Measurements from ENCODE around the gene EIF4B.
A peak's percentile ranks its signal among the peaks of the same experiment; 100 is the strongest.
"Not testable (repeated sequence)": the region's sequence is repeated elsewhere in the genome, so short reads cannot be mapped to it uniquely, and the experiment has no call there.

EIF4B gene, protein sequence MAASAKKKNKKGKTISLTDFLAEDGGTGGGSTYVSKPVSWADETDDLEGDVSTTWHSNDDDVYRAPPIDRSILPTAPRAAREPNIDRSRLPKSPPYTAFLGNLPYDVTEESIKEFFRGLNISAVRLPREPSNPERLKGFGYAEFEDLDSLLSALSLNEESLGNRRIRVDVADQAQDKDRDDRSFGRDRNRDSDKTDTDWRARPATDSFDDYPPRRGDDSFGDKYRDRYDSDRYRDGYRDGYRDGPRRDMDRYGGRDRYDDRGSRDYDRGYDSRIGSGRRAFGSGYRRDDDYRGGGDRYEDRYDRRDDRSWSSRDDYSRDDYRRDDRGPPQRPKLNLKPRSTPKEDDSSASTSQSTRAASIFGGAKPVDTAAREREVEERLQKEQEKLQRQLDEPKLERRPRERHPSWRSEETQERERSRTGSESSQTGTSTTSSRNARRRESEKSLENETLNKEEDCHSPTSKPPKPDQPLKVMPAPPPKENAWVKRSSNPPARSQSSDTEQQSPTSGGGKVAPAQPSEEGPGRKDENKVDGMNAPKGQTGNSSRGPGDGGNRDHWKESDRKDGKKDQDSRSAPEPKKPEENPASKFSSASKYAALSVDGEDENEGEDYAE

DNA sequence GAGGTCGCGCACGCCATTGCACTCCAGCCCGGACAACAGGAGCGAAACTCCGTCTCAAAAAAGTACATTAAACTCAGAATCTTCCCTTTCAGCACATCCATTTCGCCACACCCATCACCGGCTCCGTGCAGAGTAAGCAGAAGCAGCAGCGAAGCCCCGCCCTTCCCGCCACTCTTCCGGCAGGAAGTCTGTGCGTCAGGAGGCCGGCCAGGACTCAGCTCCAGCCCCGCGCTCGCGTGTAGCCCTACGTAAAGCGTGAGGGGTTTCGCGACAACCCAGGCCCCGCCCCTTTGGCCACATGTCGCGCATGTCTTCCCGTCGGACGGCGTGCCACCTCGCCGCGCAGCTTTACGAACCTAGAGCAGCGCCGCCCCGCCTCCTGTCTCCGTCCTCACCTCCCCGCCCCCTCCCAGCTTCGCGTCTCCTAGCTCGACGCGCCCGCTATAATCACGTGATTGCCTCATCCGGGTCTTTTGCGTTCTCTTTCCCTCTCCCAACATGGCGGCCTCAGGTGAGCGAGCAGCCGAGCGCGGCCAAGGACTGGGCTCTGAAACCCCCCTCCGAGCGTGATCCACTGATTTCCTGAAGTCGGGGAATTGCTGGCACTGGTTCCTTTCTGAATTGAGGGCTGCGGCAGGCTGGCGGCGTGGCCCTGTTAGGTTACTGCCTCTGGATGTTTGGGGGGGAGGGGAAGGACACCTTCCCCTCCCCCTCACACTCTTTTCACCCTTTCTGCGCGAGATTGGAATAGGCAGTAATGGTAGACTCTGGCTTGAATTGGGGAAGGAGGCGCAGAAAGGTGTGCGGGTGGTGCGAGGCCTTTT lies at the start of gene EIF4B:
TSS of gene EIF4B (plus strand) at position 471 of the 824 bp plus-strand sequence. CDS start at position 499, 28 bp downstream.
- DNase-seq: peak; percentile 98

DNA sequence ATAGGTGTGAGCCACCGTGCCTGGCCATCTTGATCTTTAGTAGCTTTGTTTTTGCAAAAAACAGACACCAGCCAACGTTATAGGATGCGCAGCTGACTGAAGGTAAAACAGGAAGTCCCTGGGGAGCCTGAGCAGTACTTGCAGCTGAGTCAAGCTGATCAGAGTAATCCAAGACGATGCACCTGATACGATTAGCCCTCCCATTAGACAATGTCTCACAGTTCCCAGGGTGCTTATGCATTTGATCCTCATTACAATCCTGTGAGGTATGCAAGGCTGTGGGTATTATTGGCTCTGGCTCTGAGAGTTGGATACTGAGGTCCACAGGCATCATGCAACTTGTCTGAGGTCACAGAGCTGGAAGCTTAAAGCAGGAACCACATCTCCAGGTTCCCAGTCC lies 49.3 kb upstream of the EIF4B start:
- DNase-seq: no peak

DNA sequence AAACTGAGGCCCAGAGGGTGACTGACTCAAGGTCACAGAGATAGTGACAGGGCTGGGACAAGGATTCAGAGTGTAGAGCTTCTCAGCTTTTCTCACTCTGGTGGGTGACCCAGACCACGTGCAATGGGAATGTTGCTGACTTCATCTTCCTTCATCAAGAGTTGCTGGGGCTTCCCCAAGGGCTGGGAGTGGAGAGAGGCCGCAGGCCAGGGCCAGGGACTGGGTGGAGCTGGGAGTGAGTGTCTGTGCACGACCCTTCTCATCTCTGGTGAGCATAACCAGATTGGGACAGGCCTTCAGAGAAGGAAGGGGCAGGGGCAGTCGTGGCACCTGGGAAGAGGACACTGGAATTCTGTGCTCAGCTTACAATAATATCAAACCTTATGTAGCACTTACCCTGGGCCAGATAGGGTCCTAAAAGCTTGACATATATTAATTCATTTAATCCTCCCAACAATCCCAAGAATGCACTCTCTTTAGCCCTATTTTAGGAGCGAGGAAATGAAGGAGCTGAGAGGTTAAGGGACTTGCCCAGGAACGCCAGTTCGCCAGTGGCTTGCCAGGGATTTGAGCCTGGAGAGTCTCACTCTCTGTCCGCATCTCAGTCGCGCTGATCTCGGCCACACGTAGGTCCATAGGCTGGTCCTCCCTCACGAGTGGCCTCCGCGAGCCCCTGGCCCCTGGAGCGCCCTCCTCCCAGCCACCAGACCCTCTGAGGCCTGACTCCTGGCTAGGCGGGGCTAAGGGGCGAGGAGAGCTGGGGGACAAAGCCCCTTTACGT lies 41.5 kb upstream of the EIF4B start:
- no peak for DNase-seq

DNA sequence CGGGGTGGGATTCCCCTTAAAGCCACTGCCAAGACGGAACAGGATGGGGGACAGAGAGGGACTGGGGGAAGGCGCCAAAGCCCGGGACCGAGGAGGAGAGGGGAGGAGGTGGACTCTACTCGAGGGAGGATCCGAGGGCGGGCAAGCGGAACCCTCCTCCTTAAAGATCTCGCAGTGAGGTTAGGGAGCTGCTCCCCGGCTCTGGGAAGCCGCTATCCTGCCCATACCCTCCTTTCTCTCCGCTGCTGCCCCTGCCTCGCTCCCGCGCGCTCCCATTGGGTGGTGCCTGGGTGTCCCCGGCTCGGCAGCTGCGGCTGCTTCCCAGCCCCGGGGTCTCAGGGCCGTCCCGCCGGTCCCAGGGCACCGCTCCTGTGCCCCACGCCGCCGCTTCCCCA lies 40.9 kb upstream of the EIF4B start:
- no peak for DNase-seq

DNA sequence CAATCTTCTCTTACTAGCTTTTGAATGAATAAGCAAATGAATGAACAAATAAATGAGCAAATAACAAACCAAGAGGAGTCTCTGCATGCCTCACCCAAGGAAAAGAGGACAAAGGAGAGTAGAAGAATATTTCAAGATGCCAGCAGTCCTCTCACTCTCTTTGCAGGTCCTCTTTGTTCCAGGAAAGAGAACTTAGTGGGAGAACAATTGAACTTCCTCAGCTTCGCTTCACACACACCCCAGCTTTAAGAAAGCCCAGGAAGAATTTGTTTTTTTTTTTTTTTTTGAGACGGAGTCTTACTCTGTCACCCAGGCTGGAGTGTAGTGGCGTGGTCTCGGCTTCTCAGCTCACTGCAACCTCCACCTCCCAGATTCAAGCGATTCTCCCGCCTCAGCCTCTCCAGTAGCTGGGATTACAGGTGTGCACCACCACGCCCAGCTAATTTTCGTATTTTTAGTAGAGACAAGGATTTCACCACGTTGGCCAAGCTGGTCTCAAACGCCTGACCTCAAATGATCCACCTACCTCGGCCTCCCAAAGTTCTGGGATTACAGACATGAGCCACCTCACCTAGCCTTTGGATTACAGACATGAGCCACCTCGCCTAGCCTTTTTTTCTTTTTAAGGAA lies 37.0 kb upstream of the EIF4B start:
- no peak for DNase-seq

DNA sequence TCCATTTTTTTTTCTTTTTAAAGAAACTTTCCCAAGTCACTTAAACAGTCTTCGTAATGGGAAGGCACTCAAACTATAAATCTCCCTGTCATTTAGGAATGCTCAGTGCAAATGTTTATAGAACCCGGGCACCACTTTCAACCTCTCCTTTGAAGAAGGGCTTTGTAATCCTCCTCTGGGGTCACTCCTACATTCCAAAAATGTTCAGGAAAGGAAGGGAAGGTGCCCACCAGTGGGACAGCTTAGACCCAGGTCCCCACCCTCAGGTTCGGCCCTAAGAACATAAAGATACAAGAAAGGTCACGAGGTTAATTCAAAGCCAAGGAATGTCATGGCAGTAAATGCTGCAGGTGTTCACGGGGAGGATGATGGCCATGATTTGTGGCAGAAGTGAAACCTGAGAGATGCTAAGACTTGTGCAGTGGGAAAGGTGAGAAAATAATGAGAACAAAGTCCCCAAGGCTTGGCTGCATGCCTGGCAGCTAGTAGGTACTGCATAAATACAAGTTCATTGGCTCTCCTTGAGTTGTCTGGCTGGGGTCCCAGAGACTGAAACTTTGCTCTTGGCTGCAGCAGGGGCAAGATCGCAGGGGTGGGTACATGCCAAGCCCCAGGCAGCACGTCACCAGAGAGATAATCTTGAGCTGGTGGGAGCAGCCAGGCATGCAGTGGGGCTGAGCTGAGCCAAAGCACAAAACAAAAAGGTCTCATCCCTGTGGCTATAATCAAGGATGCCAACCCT lies 36.3 kb upstream of the EIF4B start:
- DNase-seq: no peak

DNA sequence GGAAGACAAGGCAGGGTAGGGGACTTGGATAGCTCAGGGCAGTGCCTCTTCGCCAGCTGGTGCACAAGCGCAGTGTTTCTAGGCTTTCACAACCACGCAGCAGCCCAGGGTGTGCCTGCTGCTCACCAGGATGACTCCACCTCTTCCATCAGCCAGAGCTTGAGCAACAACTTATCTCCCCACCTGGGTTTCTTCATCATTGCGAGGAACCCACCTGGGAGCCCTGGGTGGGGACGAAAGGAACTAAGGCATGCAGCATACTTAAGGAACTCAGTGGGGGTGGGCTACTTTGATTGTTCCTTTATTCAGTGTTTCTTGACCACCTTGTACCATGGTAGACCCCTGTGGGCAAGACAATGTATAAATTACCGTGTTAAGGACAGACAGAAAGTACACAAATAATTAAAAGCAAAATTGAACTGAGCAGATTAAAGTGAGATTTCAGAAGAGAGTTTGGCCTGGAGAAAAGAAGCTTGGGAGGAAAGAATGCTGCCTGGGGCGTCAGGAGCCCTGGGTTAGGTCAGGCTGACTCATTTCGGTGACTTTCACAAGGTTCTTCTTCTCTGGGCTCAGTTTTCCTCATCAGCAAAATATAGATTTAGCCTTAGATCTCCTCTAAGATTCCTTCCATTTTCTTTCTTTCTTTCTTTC lies 34.5 kb upstream of the EIF4B start:
- no peak for DNase-seq

DNA sequence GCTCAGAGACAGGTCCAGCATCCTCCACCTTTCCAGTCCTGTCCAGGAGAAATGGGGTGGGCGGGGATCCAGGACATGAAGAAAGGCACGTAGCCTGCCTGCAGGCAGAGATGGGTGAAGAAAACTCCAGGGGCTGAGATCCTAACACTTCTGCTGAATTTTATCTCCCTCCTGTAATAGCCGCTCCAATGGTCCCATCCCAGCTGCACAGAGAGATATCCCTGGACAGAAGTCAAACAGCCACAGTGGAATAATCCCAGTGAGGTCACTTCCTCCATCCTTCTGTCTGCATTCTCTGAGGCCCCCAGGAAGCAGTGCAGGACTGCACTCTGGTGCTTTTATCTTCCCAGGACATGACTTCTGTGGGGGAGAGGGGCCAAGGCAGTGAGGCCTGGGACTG lies 31.1 kb upstream of the EIF4B start:
- no peak for DNase-seq

DNA sequence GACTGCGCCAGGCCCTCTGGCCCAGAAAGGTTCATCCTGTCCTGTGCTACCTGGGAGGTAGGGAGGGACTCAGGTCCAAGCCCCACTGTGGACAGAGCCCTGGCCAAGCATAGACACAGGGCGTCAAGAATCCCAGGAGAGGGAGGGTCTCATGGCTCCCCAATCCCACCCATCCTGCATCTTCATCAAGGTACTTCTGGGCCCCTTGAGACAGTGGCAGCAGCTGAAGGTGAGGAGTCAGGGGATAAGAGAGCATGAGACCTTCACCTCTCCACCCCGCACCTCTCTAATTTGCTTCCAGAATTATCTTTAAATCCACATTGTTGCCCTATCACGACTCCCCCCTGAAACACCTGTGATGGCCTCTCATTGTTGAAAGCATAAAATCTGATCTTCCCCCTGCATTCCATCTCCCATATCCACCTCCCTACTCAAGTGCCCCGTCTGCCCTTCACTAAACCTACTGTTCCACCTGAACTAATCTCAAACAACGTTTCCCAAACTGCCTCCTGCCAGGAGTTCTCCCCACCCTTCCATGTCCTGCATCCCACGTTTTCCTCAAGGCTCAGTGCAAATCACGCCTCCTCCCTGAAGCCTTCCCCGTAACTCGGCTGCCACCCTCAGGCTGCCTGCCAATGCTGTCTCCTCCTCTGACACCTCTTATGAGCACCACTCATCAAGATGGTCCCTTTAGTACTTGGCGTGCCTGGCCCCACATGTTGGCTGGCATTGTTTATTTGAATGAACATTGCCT lies 30.3 kb upstream of the EIF4B start:
- no peak for DNase-seq

DNA sequence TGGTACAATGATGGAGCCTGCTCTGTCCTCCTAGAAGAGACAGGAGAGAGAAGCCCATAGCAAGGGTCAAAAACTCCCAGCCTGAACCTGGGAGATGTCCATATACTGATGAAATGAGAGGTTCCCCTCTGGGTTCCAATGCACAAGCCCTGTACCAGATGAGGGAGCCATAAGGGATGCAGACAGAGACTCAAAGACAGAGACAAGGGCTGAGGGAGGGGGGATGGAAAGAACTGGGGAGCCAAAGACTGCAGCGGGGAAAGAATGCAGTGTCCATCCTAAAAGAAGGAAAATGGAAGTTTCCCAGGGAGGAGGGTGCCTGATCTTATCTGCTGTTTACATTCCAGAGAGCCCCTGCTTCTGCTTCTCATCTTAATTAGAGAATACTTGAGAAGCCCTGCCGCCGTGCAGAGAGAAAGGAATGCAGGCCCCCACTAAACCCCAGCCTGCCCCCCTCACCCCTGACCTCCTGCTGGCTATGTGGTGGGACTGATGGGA lies 29.6 kb upstream of the EIF4B start:
- no peak for DNase-seq

DNA sequence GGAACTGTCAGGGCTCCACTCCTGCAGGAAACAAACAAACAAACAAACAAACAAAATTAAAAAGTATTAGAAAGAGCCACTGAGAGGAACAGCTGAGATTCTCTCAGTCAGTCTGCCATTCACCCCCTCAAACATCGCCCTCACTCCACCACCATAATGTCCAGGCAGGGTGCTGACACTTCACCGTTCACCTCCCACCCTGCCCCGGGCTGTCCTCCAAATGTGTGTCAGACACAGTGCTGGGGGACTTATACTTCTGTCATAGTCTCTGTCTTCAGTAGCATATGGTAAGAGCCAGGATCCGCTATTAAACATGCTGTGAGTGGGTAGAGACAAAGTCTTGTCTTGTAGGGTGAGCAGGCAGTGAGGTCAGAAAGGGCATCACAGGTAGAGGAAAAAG lies 29.1 kb upstream of the EIF4B start:
- DNase-seq: no peak

DNA sequence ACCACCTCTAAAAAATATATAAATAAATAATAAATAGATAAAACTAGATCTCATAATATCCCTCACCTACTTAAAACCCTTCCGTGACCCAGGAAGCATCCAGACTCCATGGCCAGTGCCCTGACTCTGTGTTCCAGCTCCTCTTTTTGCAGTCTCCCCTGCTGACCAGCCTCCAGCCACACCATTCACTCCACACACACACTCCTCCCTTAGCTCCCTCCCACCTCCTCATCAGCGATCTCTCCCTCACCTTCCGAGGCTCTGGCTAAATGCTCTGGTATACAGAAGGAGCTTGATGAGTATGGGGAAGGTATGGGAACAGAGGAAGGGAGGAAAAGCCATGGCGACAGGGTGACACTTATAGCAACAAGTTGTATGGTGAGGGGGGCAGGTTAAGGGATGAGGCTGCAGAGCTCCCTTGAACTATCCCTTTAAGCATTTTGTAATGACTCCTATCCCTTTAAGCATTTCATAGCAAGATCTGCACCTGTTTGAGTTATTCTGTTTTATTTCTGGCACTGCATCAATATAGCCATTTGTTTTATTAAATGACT lies 26.1 kb upstream of the EIF4B start:
- no peak for DNase-seq

DNA sequence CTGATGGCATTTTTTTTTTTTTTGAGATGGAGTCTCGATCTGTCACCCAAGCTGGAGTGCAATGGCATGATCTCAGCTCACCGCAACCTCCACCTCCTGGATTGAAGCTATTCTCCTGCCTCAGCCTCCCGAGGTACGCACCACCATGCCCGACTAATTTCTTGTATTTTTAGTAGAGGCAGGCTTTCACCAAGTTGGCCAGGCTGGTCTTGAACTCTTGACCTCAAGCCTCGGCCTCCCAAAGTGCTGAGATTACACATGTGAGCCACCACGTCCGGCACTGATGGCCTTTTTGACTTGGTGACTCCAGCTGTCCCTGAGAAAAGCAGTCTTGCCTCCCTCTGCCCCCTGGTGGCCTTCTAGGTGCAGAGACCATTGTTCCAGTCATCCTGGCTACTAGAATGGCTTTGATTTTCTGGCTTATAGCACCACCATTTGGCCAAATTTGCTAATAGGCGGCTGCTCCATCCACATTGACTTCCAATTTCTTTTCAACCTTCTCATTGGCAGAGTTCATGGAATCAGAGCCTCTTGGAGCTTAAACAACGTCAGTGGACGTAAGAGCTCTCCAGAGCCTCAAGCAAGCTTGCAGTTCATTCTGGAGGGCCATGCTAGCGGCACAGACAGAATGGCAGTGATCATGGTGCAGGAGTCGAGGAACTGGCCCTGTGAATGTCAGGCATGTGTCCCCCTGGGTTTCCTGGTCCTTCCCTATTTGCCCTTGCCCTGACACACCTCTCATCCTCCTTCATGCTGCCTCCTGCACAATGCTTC lies 25.4 kb upstream of the EIF4B start:
- peak; percentile 41 for DNase-seq

DNA sequence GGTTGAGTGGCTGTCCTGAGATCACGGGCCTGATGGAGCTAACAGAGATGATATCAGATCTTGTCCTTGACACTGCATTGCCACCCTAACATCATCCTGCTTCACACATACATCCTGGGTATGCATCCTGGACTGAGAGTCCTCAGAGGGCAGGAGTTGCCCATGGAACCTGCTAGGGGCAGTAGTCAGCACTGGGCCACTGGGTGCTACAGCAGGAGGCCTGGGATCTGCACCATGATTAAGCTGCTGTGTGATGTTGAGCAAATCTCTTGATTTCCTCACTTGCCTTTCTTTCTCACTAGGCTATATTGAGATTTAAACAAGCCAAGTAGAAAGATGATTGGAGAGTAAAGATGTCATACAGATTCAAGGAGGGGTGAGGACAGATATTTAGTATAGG lies 22.1 kb upstream of the EIF4B start:
- DNase-seq: no peak

DNA sequence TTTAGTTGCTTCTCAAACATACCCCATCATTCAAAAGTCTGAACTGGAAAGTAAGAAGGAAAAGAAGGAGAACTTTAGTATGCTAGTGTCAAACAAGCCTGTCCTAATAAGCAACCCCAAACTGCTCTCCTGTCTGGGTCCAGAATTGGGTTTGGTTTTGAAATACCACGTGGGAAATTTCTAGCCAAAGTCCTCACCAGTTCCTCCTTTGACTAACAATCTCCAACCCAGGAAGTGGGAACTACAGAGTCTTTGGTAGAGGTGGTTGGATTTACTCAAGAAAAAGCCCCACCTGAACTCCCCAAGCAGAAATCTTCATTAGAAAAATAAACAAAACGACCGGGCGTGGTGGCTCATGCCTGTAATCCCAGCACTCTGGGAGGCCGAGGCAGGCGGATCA lies 17.4 kb upstream of the EIF4B start:
- DNase-seq: no peak

DNA sequence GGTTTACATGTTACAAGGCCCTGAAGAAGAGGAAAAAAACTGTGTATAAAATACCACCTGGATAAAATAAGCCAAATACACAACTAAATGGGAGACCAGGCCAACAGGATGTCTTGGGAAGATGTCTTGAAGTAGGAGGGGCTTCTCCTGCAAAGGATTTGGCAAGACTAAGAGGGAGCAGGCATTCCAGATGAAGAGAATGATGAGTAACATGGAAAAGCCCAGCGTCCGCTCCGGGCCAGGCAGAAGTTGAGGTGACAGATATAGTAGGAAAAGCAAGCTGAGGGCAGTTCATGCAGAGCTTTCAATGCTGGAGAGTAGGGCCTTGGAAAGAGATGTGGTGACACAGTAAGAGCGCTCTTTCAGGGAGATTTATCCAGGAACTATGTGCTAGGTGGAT lies 16.1 kb upstream of the EIF4B start:
- no peak for DNase-seq

DNA sequence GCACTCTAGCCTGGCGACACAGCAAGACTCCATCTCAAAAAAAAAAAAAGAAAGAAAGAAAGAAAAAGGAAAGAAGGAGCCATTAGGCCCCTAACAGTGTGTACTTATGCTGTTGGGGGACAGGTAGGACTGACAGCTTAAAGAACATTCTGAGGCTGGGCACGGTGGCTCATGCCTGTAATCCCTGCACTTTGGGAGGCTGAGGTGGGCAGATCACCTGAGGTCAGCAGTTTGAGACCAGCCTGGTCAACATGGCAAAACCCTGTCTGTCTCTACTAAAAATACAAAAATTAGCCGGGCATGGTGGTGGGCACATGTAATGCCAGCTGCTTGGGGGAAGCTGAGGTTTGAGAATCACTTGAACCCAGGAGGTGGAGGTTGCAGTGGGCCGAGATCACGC lies 14.0 kb upstream of the EIF4B start:
- DNase-seq: not testable (repeated sequence)

DNA sequence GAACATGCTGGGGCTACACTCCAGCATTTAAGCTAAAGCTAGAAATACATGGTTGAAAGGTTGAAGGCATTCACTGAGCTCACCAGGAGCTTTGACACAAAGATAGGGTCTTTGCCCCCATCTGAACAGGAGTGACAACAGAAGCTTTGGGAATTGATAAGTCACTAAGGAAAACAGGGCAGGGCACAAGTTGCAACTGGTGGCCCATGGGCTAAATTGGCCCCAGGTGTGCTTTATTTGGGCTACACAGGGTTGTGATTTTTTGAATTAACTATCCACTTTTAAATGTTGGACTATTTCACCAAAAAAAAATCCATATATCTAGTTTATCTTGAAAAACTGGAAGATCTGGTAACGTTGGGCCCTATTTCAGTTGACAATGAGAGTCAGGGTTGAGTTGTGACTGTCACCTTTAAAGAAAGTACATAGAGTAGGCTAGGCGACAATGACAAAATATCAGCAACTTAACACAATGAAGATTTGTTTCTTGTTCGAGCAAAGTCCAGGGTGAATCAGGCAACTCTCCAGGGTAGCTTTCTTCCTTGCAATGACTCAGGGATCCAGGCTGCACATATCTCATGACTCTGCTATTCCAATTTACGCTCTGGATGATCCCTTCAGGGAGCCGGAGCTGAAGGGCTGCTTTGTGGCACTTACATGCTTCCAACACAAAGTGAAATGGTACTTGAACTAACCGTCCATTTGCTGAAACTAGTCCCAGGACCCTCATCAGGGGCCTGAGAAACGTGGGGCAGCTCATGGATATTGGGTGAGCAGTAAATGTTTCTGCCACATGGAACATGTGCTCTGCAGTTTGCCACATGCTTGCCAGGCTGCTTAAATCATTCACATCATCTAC lies 13.3 kb upstream of the EIF4B start:
- no peak for DNase-seq
